ENCODE data around the gene SLC29A3.

Gene SLC29A3

DNA sequence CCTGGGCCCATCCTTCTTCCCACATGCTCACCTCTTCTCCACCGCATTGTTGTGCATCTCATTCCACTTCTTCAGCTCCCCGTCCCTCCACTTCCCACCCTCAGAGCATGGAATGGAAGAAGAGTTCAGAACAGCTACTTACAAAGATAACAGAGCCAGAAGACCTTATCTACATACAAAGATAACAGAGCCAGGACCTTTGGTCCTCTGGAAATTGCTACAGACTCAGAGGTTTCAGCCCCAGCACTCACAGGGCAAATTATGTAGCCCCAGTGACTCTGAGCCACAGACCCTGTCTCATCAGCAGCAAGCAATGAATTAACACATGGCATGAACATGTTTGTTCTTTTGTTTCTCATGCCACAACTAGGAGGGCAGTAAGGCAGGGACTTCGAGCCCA, 28.7 kb upstream of the SLC29A3 start:
- DNase-seq (ENCODE audit: low read depth) = no peak
- TF ChIP-seq, protein P1, sequence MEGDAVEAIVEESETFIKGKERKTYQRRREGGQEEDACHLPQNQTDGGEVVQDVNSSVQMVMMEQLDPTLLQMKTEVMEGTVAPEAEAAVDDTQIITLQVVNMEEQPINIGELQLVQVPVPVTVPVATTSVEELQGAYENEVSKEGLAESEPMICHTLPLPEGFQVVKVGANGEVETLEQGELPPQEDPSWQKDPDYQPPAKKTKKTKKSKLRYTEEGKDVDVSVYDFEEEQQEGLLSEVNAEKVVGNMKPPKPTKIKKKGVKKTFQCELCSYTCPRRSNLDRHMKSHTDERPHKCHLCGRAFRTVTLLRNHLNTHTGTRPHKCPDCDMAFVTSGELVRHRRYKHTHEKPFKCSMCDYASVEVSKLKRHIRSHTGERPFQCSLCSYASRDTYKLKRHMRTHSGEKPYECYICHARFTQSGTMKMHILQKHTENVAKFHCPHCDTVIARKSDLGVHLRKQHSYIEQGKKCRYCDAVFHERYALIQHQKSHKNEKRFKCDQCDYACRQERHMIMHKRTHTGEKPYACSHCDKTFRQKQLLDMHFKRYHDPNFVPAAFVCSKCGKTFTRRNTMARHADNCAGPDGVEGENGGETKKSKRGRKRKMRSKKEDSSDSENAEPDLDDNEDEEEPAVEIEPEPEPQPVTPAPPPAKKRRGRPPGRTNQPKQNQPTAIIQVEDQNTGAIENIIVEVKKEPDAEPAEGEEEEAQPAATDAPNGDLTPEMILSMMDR (IDR thresholded peaks at IDR 0.05; ENCODE audit: insufficient read depth, low read depth, low read length, missing control alignments) = no peak
- no peak overlapping the region for H3K4me3 ChIP-seq (ENCODE audit: low read length)

DNA sequence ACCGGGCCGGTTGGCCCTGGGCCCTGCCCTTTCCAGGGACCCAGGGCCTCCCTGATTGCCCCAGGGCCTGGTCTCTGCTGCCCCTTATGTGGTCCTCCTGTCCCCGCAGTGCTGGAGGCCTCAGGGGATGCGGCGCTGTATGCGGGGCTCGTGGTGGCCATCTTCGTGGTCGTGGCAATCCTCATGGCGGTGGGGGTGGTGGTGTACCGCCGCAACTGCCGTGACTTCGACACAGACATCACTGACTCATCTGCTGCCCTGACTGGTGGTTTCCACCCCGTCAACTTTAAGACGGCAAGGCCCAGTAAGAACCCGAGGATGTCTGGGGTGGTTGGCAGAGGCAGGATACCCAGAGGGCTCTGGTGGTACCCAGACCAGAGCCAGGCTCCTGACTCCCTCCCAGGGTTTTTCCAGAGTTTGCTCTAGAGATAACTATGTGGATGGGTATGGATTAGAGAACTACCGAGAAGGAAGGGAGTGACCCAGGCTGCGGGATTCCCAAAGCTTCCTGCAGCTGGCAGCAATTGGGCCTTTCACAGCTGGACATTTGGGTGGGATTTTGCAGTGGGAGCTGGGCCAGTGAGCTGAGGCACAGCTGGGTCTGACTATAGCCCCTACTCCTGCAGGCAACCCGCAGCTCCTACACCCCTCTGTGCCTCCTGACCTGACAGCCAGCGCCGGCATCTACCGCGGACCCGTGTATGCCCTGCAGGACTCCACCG, 28.1 kb upstream of the SLC29A3 start:
- no peak for DNase-seq (ENCODE audit: low read depth)
- no peak overlapping the region for H3K4me3 ChIP-seq (ENCODE audit: low read length)
- TF ChIP-seq, protein P1 (IDR thresholded peaks at IDR 0.05; ENCODE audit: insufficient read depth, low read depth, low read length, missing control alignments) = no peak

DNA sequence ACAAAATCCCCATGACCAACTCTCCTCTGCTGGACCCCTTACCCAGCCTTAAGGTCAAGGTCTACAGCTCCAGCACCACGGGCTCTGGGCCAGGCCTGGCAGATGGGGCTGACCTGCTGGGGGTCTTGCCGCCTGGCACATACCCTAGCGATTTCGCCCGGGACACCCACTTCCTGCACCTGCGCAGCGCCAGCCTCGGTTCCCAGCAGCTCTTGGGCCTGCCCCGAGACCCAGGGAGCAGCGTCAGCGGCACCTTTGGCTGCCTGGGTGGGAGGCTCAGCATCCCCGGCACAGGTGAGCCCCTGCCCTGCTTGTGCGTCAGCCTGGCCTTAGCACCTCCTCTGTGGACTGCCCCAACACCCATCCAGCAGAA, 27.5 kb upstream of the SLC29A3 start:
- no peak overlapping the region for H3K4me3 ChIP-seq (ENCODE audit: low read length)
- TF ChIP-seq, protein P1 (IDR thresholded peaks at IDR 0.05; ENCODE audit: insufficient read depth, low read depth, low read length, missing control alignments) = no peak
- DNase-seq (ENCODE audit: low read depth) = no peak

DNA sequence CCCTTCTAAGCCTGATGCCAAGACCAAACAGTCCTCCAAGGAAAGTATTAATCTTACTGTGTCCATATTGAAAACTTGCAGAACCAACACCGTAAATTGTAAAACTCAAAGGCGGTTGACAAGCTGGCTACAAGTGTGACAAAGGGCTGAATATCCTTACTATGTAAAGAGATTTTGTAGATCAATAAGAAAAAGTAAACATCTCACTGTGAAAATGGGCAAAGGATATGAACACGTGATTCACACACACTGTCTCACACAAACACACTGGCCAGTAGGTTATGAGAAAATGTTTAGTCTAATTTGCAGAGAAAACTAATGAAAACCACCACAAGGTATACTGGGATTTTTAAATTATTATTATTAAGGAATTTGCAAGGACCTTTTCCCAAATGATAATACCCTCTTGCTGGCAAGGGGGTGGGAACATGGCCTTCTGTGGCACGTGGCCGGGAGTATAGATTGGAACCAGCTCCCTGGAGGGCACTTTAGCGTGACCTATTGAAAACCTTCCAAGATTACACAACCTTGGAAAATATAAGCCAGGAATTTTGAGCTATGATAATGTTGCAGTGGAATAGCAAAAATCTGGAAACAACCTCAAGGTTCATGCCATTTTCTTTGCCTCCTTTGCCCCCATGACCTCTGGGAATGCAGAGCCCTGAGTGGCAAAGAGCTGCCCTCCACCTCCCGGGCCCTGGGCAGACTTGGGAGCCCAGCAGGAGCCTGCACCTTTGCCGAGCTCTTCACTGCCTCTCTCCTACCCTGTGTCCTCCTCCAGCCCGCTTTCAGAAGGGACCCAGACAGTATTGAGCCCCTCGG, 26.2 kb upstream of the SLC29A3 start:
- H3K4me3 ChIP-seq (ENCODE audit: low read length) = no peak overlapping the region
- no peak for DNase-seq (ENCODE audit: low read depth)
- TF ChIP-seq, protein P1 (IDR thresholded peaks at IDR 0.05; ENCODE audit: insufficient read depth, low read depth, low read length, missing control alignments) = no peak

DNA sequence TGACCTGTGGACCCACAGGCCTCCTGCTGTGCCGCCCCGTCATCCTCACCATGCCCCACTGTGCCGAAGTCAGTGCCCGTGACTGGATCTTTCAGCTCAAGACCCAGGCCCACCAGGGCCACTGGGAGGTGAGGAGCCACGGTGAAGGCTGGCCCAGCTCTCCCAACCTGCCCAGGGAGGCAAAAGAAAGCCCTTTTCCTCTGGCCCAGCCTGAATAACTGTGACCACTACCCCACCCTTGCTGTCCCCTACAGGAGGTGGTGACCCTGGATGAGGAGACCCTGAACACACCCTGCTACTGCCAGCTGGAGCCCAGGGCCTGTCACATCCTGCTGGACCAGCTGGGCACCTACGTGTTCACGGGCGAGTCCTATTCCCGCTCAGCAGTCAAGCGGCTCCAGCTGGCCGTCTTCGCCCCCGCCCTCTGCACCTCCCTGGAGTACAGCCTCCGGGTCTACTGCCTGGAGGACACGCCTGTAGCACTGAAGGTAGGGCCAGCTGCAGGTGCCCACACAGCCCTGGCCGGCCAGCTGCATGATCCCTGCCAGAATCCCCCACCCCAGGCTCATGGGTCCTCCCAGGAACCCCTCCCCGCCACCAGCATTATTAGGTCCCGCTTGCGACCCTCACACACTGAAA, 25.5 kb upstream of the SLC29A3 start:
- DNase-seq (ENCODE audit: low read depth) = peak; percentile 31
- H3K4me3 ChIP-seq (ENCODE audit: low read length) = no peak overlapping the region
- TF ChIP-seq, protein P1 (IDR thresholded peaks at IDR 0.05; ENCODE audit: insufficient read depth, low read depth, low read length, missing control alignments) = no peak

DNA sequence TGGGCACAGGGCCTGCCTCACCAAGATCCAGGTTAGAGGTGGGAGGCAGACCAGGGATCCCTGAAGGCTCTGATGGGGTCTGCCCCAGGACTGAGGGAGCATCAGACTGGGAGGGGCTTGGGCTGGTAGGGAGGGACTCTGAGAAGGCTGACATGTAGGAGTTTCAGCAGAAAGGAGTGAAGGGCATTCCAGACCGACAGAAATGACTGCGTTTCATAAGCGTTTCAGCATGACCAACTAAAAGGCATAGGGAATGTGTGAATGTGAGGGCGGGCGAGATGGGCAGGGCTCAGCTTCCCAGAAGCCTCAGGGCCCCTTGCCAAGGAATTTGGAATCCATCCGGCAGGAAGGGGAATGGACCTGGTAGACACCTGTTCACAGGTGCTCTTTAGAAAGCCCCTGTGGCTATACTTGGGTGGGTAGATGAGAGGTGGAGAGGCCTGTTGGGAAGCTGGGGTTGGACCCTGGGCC, 24.9 kb upstream of the SLC29A3 start:
- no peak overlapping the region for H3K4me3 ChIP-seq (ENCODE audit: low read length)
- DNase-seq (ENCODE audit: low read depth) = peak; percentile 23
- TF ChIP-seq, protein P1 (IDR thresholded peaks at IDR 0.05; ENCODE audit: insufficient read depth, low read depth, low read length, missing control alignments) = no peak

Data from epithelial cell of esophagus (primary cell).